CD1c-positive myeloid dendritic cell (primary cell): ENCODE results near the gene TIGD3.

ENCODE experiments used
- DNase-seq: peaks from one replicate; pipeline ENCODE4 v3.0.0-alpha.2; 2016; ENCODE audit errors: extremely low spot score

Gene TIGD3

DNA sequence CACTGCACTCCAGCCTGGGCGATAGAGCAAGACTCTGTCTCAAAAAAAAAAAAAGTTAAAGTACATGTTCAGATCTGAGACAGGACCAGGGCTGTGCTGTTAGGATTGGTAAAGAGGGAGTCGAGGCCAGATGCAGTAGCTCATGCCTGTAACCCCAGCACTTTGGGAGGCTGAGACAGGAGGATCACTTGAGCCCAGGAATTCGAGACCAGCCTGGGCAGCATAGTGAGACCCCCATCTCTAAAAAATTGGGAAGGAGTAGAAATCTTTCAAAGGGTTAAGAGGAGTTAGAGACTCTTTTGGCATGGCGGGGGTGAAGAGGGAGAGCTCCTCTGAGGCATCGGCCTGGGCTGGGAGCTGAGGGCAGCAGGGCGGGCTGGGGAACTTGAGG is 16.1 kb downstream of the TIGD3 start:
- DNase-seq, result no peak

DNA sequence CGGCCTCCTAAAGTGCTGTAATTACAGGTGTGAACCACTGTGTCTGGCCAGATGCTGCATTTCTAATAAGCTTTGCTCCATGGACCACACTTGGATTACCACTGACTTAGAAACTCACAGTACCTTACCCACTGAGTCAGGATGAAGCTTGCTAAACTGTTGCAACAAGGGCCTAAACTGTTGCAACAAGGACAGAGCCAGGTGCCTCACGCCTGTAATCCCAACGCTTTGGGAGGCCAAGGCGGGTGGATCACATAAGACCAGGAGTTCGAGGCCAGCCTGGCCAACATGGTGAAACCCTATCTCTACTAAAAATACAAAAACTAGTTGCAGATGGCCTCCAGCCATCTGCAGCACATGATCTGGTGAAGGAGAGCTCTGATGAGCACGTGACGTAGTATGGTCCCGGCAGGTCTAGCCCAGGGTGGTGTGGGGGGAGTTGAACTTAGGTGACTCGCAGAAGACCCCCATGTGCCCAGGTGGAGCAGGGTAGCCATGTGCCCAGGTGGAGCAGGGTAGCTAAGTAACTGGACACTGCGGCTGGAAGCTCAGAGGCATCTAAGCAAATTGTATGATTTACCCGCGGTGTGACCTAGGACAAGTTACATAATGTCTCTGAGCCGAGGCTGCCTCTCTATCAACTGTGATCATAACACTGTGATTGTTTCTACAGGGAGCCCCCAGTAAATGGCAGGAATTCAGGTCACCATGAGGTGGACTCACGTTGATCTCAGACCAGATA is 19.5 kb downstream of the TIGD3 start:
- DNase-seq, result no peak

DNA sequence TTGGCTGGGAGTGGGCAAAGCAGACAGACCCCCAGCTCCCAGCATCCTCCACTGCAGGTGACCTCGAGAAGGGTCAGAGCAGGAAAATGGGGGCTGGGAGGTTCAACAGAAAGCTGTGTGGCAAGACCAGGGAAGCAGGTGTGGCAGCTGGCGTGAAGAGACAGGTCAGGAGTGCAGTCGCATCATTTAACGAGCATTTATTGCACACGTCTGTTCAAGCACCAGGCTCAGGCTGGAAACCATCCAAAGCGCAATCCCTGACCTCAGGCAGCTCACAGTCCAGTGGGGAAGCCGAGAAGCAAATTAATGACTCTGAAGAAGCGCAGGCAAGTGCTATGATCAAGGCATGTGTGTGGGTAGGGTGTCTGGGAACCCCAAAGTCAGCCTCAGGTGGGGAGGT is 20.5 kb downstream of the TIGD3 start:
- no peak for DNase-seq

DNA sequence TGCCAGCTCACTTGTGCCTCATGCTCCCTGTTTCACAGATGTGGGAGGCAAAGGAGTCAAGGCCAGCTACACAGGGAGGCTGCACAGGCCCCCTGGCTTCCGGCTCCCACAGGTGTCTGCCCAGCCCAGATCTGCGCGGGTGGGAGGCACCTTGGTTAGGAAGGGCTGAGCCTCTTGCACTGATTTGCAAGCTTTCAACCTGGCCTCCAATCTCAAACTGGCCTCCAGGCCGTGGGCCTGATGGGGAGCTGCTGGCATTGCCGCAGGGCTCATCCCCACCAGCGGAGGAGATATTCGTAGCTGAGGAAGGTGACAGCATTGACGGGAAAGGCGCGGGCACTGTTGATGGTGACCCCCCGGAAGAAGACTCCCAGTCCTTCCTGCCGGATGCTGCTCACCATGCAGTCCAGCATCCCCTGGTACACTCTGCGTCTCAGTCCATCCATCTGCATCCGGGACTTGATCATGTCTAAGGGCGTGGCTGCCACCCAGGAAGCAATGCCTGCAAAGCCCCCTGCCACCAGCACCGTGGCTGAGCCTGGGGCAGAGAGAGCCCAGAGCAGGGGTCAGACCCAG is 21.7 kb downstream of the TIGD3 start:
- no peak for DNase-seq

DNA sequence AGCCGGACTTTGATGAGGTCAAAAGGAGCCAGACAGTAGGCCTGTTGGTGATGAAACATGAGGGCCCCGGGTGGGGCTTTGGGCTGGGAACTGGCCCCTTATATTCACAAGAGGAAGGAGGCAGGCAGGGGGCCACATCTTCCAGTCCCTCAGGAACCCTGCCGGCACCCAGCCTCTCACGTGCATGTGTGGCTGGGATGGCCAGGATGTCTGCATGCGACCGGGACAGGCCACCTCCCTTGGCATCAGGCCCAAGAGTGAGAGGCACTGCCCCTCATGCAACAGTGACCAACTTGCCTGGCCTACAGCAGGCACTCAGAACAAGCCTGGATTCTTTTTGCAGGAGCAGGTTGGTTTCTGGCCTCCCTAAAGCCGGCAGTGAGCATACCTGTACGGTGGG is 22.5 kb downstream of the TIGD3 start:
- no peak for DNase-seq

DNA sequence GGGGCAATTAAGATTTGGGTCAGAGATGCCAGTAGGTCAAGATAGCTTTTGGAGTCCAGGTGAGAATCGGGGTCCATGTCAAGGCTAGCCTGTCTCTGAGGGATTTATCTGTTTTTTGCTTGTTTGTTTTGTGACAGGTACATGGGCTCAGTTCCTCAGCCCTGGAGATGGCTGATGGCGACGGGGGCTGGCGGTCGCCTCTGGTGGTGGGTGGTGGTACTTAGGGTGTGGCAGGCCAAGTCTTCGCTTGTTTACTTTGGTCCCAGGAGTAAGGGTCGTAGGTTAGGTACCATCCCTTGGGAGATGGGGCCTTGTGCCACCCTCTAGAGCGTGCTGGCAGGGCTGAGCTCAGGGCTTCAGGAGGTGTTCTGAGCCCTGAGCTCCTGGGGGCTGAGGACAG is 23.2 kb downstream of the TIGD3 start:
- no peak for DNase-seq

DNA sequence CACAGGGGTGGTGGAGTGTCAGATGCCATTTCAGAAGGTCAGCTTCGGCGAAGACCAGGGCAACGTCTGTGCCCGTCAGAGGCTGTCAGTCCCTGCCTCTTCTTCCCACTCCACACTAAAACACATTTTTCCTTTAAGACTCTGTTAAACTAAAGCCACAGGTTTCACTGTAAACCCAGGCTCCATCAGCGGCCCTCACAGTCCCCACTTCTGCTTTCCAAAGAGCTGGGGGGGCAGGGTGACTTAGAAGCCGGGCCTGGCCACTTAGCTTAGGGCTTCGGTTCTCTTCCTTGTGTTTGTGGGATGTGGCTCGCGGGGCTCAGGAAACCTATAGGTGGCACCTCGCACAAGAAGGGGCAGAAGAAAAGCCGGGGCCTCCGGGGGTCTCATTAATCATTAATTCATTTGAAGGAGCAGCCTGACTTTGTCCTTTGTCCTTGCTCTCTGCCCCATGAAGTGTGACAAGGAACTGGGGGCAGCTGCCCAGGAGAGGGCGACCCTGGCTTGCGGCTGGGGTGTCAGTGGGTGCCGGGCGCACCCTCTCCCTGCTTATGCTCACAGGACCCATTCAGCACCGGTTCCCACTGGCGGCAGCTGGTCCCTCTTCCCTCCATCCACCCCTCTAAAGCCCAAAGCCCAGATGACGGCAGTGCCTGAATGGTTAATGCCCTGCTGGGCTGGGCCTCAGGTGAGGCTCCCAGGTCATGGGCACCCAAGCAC is 23.8 kb downstream of the TIGD3 start:
- peak; percentile 85 for DNase-seq

DNA sequence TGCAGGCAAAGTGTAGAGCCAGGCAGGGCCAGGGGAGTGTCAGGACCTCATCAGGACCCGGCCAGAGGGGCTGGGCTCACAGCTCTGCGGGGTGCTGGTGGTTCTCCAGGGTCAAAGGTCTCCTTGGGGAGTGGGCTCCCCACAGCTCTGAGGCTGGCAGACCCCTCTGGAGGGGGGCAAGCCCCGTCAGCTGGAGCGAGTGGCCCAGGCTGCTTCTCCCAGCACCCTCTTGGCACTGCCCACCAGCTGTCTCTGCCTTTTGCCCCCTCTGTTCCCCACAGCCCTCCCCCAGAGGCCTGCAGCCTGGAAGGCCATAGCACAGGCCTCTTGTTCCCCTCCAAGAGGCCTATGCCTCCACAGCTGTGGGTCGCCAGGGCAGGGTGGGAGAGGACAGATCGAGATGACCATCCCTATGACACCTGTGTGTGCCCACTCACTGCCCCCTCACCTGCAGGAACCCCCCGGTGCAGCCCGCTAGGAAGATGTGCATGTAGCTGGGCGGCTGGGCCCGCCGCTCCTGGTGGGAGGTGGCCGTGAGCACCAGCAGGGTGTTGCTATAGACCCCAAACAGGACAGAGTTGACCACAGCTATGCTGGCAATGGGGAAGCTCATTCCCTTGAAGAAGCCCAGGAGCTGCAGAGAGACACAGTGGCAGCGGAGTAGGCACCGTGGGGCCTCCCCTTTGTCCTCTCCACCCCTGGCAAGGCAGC is 24.5 kb downstream of the TIGD3 start:
- DNase-seq, result no peak

DNA sequence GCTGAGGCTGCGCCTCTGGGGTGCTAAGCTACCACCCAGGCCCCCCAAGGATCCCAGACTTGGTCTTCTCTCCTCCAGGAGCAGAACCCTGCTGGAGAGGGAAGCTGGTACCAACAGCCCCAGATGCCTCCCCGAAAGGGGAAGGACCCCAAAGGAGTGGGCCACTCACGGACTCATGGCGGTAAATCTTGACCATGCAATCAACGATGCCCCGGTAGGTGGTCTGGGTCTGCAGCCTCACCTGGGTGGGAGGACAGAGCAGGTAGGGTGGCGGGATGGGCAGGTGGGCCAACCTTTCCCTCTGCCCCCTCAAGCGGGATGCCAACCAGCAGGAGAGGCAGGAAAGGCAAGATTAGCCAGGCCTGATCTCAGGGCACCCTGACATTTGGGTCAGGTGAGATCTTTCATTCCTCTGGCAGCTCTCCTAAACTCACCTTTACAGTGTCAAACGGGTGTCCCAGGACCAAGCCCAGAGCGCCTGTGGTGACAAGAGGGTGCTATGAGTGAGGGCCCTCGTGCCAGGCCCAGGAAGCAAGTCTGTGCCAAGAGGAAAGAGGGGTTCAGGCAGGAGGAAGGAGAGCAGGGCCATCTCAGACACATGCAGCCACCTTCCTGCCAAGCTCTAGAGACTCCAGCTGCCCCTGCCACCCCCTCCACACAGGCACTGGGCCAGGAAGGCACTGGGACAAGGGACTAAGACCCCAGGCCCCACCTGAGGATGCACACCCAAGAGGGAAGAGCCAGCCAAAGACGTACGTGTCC is 25.3 kb downstream of the TIGD3 start:
- DNase-seq, result peak; percentile 7

DNA sequence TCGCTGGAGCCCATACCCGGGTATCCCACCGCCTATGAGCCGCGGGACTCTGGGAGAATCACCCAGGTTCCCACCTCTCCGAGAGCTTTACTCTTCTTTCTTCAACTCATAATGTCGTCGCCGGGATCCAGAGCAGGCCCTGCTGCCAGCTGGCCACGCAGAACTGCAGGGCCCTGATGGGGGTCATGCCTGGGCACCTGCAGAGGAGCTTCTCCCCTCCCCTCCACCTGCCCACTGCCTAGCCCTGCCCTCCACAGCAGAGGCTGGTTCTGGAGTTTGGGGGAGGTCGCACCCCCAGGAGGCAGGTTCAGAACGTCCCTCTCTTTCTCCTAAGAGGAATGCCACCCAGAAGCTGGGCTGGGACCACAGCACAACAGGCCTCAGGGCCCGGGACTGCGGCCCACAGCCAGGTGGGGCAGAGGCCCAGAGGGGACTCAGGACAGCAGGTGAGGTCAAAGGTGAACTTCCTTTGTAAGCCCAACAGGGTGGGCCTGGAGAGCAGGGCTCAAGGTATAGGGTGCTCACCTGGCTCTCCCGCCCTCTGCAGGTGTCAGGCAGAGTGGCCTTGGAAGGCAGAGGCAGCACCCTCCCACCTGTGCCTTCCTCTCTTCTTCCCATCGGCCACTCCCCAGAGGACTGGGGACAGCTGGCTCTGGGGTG is 26.0 kb downstream of the TIGD3 start:
- DNase-seq, result no peak

DNA sequence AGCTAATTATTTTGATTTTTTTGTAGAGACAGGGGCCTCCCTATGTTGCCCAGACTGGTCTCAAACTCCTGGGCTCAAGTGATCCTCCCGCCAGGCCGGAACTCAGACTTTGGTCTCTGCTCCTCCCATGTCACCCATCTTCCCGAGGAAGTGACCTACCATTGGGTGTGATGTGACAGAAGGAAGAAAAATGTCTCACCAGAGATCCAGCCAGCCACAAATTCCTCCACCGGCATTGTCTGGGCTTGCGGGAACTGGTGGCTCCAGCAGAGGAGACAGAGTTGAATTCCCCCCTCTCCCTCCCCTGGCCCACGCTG is 27.1 kb downstream of the TIGD3 start:
- peak; percentile 80 for DNase-seq

DNA sequence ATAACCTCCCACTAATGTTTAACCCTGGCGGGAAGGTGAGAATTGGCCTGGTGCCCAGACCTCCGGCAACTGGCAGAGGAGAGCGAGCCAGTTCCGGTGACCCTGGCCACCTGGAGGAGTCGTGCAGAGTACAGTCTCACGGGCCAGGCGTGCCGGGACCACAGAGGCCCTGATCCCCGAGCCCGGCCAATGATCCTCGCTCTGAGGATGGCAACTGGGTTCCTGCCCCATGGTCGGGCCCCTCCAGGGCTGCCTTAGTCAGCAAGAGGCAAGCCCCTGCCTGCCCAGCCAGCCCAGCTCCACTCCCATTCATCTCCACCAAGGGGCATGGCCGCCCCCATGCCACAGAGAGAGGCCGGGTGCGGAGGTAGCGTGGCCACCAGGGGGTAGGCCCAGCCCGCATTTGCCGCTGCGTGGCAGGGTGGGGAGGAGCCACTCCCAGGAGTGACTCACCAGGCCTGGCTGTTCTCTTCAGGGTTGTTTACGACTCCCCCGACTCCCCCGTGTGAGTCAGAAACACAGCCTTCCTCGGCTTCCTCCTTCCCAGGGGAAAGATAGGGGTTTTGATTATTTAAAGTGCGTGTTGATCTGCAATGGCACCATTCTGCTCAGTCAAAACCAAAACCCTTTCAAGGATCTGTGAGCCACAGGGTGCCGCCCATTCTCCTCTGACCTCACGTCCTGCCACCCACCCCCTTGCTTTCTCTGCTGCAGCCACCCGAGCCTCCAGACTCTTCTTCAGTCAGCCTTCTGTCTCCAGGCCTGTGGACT is 27.7 kb downstream of the TIGD3 start, which contains the start of gene SLC25A45:
Gene SLC25A45 (minus strand): TSS at position 614 of the 771 bp plus-strand sequence. CDS start 695 bp downstream, outside the sequence.
- peak; percentile 96 for DNase-seq

DNA sequence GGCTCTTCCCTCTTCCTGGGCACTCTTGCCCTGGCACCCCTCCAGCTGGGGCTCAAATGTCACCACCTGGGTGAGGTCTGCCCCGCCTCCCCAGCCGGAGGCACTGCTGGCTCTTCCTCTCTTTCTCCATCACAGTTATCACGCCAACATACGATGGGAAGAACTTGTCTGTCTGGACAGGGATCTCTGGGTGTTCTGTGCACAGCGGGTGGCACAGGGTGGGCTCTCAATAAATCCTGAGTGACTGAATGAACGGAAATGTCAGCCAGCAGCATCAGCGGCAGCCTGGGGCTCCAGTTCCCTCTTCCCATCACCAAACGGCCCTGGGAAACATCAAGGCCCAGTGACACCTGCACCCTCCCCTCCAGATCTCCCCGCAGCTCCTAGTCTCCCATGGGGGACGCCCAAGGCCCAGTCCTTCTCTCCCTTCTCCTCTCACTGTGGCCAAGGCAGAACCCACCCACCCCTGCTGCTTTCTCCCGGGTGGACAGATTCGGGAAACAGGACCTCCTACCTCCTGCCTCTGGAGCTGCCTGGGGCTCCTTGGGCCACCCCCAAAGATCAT is 28.3 kb downstream of the TIGD3 start:
- DNase-seq, result no peak

DNA sequence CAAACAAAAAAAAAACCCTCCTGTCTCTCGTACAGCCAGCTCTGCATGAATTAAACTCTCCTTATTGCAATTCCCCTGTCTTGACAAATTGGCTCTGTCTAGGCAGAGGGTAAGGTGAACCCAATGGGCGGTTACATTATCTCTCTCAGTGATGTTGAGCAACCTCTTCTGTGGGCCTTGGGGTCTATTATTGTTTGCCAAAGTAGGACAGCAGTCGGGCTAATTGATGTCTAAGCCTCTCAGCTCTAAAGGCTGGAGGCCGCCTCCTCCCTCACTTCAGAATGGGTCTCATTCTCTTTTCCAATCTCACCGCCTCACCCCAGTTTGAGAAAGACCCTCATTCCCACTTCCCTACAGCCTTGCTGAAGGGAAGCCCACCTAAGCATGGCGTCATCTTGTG is 29.2 kb downstream of the TIGD3 start:
- no peak for DNase-seq

DNA sequence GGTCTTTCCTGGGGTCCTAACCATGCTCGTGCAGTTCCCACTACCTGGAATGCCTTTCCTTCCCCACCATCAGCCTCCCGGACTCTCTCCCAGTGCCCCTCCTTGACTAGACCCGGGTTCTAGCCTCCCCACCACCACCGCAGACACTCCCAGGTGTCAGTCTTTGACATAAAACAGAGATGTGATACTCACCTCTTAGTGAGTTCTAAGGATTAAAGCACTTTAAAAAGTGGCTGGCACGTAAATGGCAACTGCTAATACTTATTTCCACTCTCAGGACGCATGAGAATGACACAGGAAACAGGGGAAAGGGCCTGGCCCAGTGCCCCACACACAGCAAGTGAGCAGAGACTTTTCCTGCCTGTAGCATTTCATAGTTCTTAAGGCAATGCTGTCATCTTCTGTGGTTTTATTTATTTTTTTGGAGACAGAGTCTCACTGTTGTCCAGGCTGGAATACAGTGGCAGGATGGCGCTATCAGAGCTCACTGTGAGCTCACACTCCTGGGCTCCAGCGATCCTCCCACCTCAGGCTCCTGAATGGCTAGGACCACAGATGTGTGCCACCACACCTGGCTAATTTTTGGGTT is 29.8 kb downstream of the TIGD3 start:
- DNase-seq, result no peak

DNA sequence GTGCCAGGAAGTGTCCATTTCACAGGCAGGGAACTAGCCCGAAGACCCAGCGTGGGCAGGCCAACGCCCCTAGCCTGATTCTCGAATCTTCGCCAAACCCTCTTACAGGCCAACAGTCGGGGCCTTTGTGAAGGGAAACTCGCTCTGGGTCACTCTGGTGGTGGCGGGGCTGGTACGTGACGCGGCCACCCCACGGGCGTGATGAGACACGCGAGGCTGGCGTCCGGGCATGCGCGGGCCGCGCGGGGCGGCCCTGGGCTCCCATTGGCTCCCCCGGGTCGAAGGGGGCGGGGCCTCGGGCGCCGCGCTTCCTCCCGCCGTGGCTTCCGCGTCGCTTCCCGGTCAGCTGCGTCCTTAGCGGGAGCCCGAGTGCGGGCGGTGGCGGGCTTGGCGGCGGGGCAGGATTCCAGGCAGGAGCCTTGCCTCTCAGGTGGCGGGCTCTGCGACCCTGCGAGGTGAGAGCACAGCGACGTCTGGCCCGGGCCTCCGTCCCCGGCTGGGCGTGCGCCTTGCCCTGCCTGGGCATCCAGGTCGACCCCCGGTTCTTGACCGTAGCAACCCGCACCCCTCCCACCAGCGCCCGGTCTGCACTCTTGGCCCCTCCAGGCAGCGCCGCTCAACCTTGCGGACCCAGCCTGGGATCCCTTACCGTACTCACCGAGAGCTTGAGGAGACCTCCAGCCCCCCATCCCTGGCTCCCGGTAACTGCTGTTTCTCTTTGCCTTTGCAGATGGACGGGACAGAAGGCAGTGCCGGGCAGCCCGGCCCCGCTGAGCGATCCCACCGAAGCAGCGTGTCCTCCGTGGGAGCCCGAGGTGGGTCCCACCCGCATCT is 32.0 kb downstream of the TIGD3 start, which contains the start of gene FRMD8:
Gene FRMD8 (plus strand): TSS at position 331 of the 834 bp plus-strand sequence. CDS start 400 bp downstream, at position 731.
- peak; percentile 97 for DNase-seq

DNA sequence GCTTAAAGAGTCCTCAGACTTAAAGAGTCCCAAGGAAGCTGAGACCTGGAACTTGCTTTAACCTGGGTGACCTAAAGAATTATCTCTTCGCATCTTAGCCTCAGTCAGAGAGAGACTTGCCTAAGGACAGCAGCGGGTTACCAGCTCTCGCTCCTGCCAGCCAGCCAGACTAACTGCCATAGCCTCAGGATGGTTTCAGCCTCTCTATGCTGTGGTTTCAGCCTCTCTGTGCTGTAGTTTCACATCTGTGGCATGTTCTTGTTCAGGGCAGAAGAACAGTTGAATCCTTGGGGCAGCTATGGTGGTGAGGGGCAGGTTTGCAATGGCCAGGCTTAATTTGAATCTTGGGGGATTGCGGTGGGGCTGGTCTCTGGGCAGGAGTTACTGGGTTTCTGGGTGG is 34.2 kb downstream of the TIGD3 start:
- no peak for DNase-seq

DNA sequence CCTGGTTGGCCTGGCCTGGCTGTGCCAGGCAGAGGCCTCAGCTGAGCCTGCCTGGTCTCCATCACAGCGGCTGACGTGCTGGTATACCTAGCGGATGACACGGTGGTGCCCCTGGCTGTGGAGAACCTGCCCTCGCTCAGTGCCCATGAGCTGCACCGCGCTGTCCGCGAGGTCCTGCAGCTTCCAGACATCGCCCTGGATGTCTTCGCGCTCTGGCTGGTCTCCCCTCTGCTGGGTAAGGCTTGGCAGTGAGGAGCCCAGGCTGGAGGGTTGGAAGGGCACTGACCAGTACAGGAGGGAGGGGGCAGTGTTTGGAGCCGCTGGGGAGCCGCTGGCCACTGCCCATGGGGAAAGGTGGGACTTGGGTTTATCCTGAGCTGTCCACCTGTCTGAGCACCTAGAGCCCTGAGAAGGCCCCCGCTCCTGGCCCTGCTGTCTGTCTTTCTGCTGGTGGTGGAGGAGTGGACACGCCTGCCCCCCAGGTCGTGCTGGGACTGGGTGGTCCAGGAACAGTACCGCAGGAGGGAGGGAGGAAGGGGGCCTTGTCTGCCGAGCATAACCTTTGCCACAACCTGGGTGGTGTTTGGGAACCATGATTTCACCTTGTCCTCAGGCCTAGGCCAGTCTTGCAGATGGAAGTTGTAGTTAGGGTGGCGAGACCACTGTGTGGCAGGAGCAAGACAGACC is 34.9 kb downstream of the TIGD3 start:
- no peak for DNase-seq
